Liver (tissue), 10 donors: ENCODE results near the gene MACROD1. TPM values are rescaled to one million over a fixed set of nuclear protein-coding genes. Genes with fewer than 3 reads are reported as not detected.

Experiments
- DNase-seq: peaks from one replicate; pipeline ENCODE4 v3.0.0-alpha.2; 2017; ENCODE audit warnings: low spot score
- H3K27ac ChIP-seq, 2 donors: one replicate each; pipeline ENCODE4 v1.7.0; 2013; ENCODE audit warnings: inconsistent platforms in 2 of 2, low read length in 2 of 2, control low read depth in 1 of 2, low read depth in 1 of 2, mild to moderate bottlenecking in 1 of 2
- H3K27me3 ChIP-seq, 4 donors: one replicate each; pipeline versions ENCODE4 v1.6.1 to v1.7.0; 2013; ENCODE audit warnings: low read length in 3 of 4, inconsistent platforms in 1 of 4, mild to moderate bottlenecking in 1 of 4, moderate library complexity in 1 of 4; ENCODE audit not compliant: control insufficient read depth in 4 of 4, insufficient read depth in 4 of 4
- H3K36me3 ChIP-seq, 4 donors: one replicate each; pipeline versions ENCODE4 v1.6.1 to v1.7.0; 2013; ENCODE audit warnings: low read length in 3 of 4, mild to moderate bottlenecking in 3 of 4, low read depth in 1 of 4, moderate library complexity in 1 of 4; ENCODE audit not compliant: control insufficient read depth in 4 of 4, insufficient read depth in 3 of 4
- H3K4me1 ChIP-seq, 4 donors: one replicate each; pipeline versions ENCODE4 v1.6.1 to v1.7.0; 2013; ENCODE audit warnings: low read length in 3 of 4, mild to moderate bottlenecking in 3 of 4, moderate library complexity in 1 of 4; ENCODE audit not compliant: control insufficient read depth in 4 of 4, insufficient read depth in 4 of 4
- H3K4me3 ChIP-seq, 3 donors: one replicate each; pipeline versions ENCODE4 v1.6.1 to v1.7.0; 2013; ENCODE audit warnings: low read length in 3 of 3, control low read depth in 1 of 3, low read depth in 1 of 3, mild to moderate bottlenecking in 1 of 3
- H3K9ac ChIP-seq, 2 donors: one replicate each; pipeline ENCODE4 v1.7.0; 2013; ENCODE audit warnings: low read length in 2 of 2, mild to moderate bottlenecking in 2 of 2, moderate library complexity in 2 of 2, control low read depth in 1 of 2, low read depth in 1 of 2
- H3K9me3 ChIP-seq, 4 donors: one replicate each; pipeline versions ENCODE4 v1.6.1 to v1.7.0; 2013; ENCODE audit warnings: low read length in 3 of 4; ENCODE audit not compliant: control insufficient read depth in 4 of 4
- FOXA1 ChIP-seq: IDR thresholded peaks from 2 replicates; pipeline ENCODE4 v1.6.1; 2016; ENCODE audit warnings: antibody characterized with exemption
- NR2F2 ChIP-seq: IDR thresholded peaks from 2 replicates; pipeline ENCODE4 v1.6.1; 2016; ENCODE audit warnings: antibody characterized with exemption
- WGBS: extraction: QIAGEN DNeasy Blood & Tissue Kit; methylation state at CpG from one replicate; pipeline ENCODE4 v1.1.7; 2013; 5-methylcytosine and 5-hydroxymethylcytosine counted together
- polyA plus RNA-seq, 2 donors: library from polyadenylated mRNA; stranded (reverse) in 1 of 2; unstranded in 1 of 2; fragments of 200-250 nt in 1 of 2; fragments of >200 nt in 1 of 2; fragmentation: Nextera tagmentation in 1 of 2; extraction: Ambion mirVana in 1 of 2; gene quantifications; one replicate each; pipeline versions ENCODE4 v1.2.1 to v1.2.3, GENCODE V29; 2013 to 2015
- small RNA-seq: library from RNA; depleted of rRNA; stranded (forward); fragments of <200 nt; gene quantifications from one replicate; pipeline ENCODE3, GENCODE V24; 2014
- total RNA-seq, 2 donors: library from RNA; depleted of rRNA; stranded (reverse); fragments of >200 nt; gene quantifications; one replicate each; pipeline ENCODE4 v1.2.3, GENCODE V29; 2014
- TF ChIP-seq, protein P1 (sequence below): IDR thresholded peaks from 2 replicates; pipeline ENCODE4 v1.6.1; 2016; ENCODE audit warnings: antibody characterized with exemption, mild to moderate bottlenecking
- TF ChIP-seq, protein P2 (sequence below): fragments of 150-350 bp; IDR thresholded peaks from 2 replicates; pipeline ENCODE4 v1.5.1; 2017; ENCODE audit warnings: improper control_type of control experiment, low read depth, low read length; ENCODE audit not compliant: missing input control
- donor health status: healthy.
- donor health status: healthy.
- donor health status: healthy.
- donor health status: healthy.
- donor health status: healthy.

Gene MACROD1
- total and polyA plus RNA-seq, 4 donors: 8.9 to 25.9 (median 13.1) TPM

DNA sequence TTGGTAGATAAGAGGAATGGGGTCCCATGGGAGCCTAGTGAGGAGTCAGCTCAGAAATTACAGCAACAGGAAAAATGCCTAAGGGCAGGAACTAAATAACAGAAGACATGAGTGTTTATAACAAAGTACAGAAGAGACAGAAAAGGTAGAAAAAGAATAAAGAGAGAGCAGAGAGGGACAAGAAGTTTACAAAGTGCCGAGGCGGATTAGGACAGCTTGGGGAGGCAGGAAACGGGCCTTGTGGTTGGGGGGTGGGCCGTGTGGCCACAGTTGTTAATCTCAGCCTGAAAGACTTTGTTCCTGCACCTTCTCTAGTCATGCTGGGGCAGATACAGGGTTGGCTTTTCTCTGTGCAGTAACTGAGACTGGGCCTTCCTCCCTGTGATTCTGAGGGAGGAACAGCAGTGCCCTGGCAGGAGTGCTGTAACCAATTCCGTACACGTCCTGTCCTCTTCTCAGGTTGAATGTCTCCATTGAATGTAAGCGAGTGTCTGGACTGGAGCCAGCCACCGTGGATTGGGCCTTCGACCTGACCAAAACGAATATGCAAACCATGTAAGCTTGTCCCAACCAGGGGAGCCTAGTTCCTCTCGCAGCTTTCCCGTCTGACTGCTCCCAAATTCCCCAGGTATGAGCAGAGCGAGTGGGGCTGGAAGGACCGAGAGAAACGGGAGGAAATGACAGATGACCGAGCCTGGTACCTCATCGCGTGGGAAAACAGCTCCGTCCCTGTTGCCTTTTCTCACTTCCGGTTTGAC lies 214.0 kb downstream of the MACROD1 start:
- Histone ChIP-seq H3K27me3 (no peaks in the 10 kb centered on the region), H3K4me1 (peaks cover 0 to 2% (median 0%) of the 10 kb centered on the region in 4 donors), H3K4me3 (no peak overlapping the region), H3K27ac (no peak overlapping the region), H3K9me3 (no peaks in the 10 kb centered on the region), H3K36me3 (peaks cover 4 to 19% (median 8%) of the 10 kb centered on the region in 4 donors), H3K9ac (no peak overlapping the region)
- no peak for DNase-seq
- 89% methylated on average over 20 of the region's 20 CpGs for WGBS
- TF ChIP-seq NR2F2 (no peak), FOXA1 (no peak)
- TF ChIP-seq, protein P1, sequence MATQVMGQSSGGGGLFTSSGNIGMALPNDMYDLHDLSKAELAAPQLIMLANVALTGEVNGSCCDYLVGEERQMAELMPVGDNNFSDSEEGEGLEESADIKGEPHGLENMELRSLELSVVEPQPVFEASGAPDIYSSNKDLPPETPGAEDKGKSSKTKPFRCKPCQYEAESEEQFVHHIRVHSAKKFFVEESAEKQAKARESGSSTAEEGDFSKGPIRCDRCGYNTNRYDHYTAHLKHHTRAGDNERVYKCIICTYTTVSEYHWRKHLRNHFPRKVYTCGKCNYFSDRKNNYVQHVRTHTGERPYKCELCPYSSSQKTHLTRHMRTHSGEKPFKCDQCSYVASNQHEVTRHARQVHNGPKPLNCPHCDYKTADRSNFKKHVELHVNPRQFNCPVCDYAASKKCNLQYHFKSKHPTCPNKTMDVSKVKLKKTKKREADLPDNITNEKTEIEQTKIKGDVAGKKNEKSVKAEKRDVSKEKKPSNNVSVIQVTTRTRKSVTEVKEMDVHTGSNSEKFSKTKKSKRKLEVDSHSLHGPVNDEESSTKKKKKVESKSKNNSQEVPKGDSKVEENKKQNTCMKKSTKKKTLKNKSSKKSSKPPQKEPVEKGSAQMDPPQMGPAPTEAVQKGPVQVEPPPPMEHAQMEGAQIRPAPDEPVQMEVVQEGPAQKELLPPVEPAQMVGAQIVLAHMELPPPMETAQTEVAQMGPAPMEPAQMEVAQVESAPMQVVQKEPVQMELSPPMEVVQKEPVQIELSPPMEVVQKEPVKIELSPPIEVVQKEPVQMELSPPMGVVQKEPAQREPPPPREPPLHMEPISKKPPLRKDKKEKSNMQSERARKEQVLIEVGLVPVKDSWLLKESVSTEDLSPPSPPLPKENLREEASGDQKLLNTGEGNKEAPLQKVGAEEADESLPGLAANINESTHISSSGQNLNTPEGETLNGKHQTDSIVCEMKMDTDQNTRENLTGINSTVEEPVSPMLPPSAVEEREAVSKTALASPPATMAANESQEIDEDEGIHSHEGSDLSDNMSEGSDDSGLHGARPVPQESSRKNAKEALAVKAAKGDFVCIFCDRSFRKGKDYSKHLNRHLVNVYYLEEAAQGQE: no peak
- TF ChIP-seq, protein P2, sequence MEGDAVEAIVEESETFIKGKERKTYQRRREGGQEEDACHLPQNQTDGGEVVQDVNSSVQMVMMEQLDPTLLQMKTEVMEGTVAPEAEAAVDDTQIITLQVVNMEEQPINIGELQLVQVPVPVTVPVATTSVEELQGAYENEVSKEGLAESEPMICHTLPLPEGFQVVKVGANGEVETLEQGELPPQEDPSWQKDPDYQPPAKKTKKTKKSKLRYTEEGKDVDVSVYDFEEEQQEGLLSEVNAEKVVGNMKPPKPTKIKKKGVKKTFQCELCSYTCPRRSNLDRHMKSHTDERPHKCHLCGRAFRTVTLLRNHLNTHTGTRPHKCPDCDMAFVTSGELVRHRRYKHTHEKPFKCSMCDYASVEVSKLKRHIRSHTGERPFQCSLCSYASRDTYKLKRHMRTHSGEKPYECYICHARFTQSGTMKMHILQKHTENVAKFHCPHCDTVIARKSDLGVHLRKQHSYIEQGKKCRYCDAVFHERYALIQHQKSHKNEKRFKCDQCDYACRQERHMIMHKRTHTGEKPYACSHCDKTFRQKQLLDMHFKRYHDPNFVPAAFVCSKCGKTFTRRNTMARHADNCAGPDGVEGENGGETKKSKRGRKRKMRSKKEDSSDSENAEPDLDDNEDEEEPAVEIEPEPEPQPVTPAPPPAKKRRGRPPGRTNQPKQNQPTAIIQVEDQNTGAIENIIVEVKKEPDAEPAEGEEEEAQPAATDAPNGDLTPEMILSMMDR: no peak

Small RNA genes lying within 50 kb of the gene (small RNA-seq; reads per million reads assigned to genes)
- gene RNU6-45P: not detected

Other genes with a start within 250 kb of the MACROD1 start
- gene RCOR2, start 248.9 kb downstream of the MACROD1 start, total RNA-seq: under 1 TPM in 1 of 2 donors, not detected in 1; 0.19 TPM
- under 1 TPM in 1 of 2 donors, not detected in 1; 0.05 TPM for gene RCOR2, start 248.9 kb downstream of the MACROD1 start, polyA plus RNA-seq
- 1 to 10 TPM; 5.4 to 7.3 TPM for gene NAA40, start 227.1 kb downstream of the MACROD1 start, total RNA-seq
- 1 to 10 TPM; 3.0 to 4.1 TPM for gene NAA40, start 227.1 kb downstream of the MACROD1 start, polyA plus RNA-seq
- gene COX8A, start 191.5 kb downstream of the MACROD1 start, total RNA-seq: 100 to 1,000 TPM; 250 to 368 TPM
- gene COX8A, start 191.5 kb downstream of the MACROD1 start, polyA plus RNA-seq: 100 to 1,000 TPM; 359 to 586 TPM
- gene OTUB1, start 179.7 kb downstream of the MACROD1 start, total RNA-seq: 10 to 100 TPM; 18.8 to 21.9 TPM
- 10 to 100 TPM; 35.1 to 44.6 TPM for gene OTUB1, start 179.7 kb downstream of the MACROD1 start, polyA plus RNA-seq
- gene FLRT1, start 130.2 kb downstream of the MACROD1 start, total RNA-seq: under 1 TPM in 1 of 2 donors, not detected in 1; 0.05 TPM
- under 1 TPM; 0.02 to 0.32 TPM for gene FLRT1, start 130.2 kb downstream of the MACROD1 start, polyA plus RNA-seq
- gene STIP1, start 20.1 kb upstream of the MACROD1 start, total RNA-seq: 10 to 100 TPM; 51.3 to 58.1 TPM
- gene STIP1, start 20.1 kb upstream of the MACROD1 start, polyA plus RNA-seq: 10 to 100 TPM; 22.6 to 33.7 TPM
- gene FERMT3, start 40.6 kb upstream of the MACROD1 start, total RNA-seq: 10 to 100 TPM; 11.0 to 47.2 TPM
- 1 to 10 TPM; 3.4 to 8.5 TPM for gene FERMT3, start 40.6 kb upstream of the MACROD1 start, polyA plus RNA-seq
- gene TRPT1, start 60.1 kb upstream of the MACROD1 start, total RNA-seq: 10 to 100 TPM; 14.0 to 22.9 TPM
- 10 to 100 TPM; 18.7 to 37.8 TPM for gene TRPT1, start 60.1 kb upstream of the MACROD1 start, polyA plus RNA-seq
- 10 to 100 TPM; 20.0 to 47.8 TPM for gene NUDT22, start 60.2 kb upstream of the MACROD1 start, total RNA-seq
- 10 to 100 TPM; 37.9 to 44.5 TPM for gene NUDT22, start 60.2 kb upstream of the MACROD1 start, polyA plus RNA-seq
- gene DNAJC4, start 64.4 kb upstream of the MACROD1 start, total RNA-seq: 10 to 100 TPM in 1 of 2 donors, 1 to 10 TPM in 1; 8.5 to 25.9 TPM
- 10 to 100 TPM; 22.7 to 24.3 TPM for gene DNAJC4, start 64.4 kb upstream of the MACROD1 start, polyA plus RNA-seq
- 1 to 10 TPM; 3.6 to 9.5 TPM for gene VEGFB, start 68.5 kb upstream of the MACROD1 start, total RNA-seq
- 10 to 100 TPM; 11.9 to 17.3 TPM for gene VEGFB, start 68.5 kb upstream of the MACROD1 start, polyA plus RNA-seq
- gene FKBP2, start 75.0 kb upstream of the MACROD1 start, total RNA-seq: 10 to 100 TPM; 60.8 to 79.0 TPM
- 100 to 1,000 TPM; 170 to 241 TPM for gene FKBP2, start 75.0 kb upstream of the MACROD1 start, polyA plus RNA-seq
- 10 to 100 TPM; 34.9 to 41.7 TPM for gene PPP1R14B, start 80.8 kb upstream of the MACROD1 start, total RNA-seq
- 10 to 100 TPM; 24.2 to 57.6 TPM for gene PPP1R14B, start 80.8 kb upstream of the MACROD1 start, polyA plus RNA-seq
- 1 to 10 TPM; 7.7 to 8.5 TPM for gene PLCB3, start 85.4 kb upstream of the MACROD1 start, total RNA-seq
- 1 to 10 TPM in 1 of 2 donors, under 1 TPM in 1; 0.79 to 3.1 TPM for gene PLCB3, start 85.4 kb upstream of the MACROD1 start, polyA plus RNA-seq
- gene BAD, start 118.6 kb upstream of the MACROD1 start, total RNA-seq: 10 to 100 TPM; 16.0 to 21.1 TPM
- gene BAD, start 118.6 kb upstream of the MACROD1 start, polyA plus RNA-seq: 10 to 100 TPM; 39.3 to 39.5 TPM
- 10 to 100 TPM in 1 of 2 donors, 1 to 10 TPM in 1; 6.9 to 11.0 TPM for gene GPR137, start 119.7 kb upstream of the MACROD1 start, total RNA-seq
- 10 to 100 TPM in 1 of 2 donors, 1 to 10 TPM in 1; 6.7 to 22.2 TPM for gene GPR137, start 119.7 kb upstream of the MACROD1 start, polyA plus RNA-seq
- not detected for gene KCNK4, start 125.2 kb upstream of the MACROD1 start, total RNA-seq
- gene KCNK4, start 125.2 kb upstream of the MACROD1 start, polyA plus RNA-seq: not detected
- under 1 TPM in 1 of 2 donors, not detected in 1; 0.42 TPM for gene CATSPERZ, start 134.2 kb upstream of the MACROD1 start, total RNA-seq
- gene CATSPERZ, start 134.2 kb upstream of the MACROD1 start, polyA plus RNA-seq: not detected
- gene ESRRA, start 139.4 kb upstream of the MACROD1 start, total RNA-seq: 10 to 100 TPM; 19.8 to 64.8 TPM
- gene ESRRA, start 139.4 kb upstream of the MACROD1 start, polyA plus RNA-seq: 10 to 100 TPM; 13.9 to 55.3 TPM
- gene TRMT112, start 151.4 kb upstream of the MACROD1 start, total RNA-seq: 100 to 1,000 TPM in 1 of 2 donors, 10 to 100 TPM in 1; 52.5 to 137 TPM
- gene TRMT112, start 151.4 kb upstream of the MACROD1 start, polyA plus RNA-seq: 100 to 1,000 TPM; 130 to 132 TPM
- gene PRDX5, start 152.0 kb upstream of the MACROD1 start, total RNA-seq: 10 to 100 TPM; 66.8 to 93.4 TPM
- 100 to 1,000 TPM; 176 to 201 TPM for gene PRDX5, start 152.0 kb upstream of the MACROD1 start, polyA plus RNA-seq
- gene CCDC88B, start 174.1 kb upstream of the MACROD1 start, total RNA-seq: 1 to 10 TPM; 4.4 to 4.9 TPM
- gene CCDC88B, start 174.1 kb upstream of the MACROD1 start, polyA plus RNA-seq: 1 to 10 TPM; 3.5 to 3.6 TPM
- 10 to 100 TPM; 10.8 to 13.5 TPM for gene RPS6KA4, start 193.0 kb upstream of the MACROD1 start, total RNA-seq
- 1 to 10 TPM; 2.0 to 9.1 TPM for gene RPS6KA4, start 193.0 kb upstream of the MACROD1 start, polyA plus RNA-seq